ENCODE results near the gene RFC2.

Gene RFC2

GRCh38 chr7:74254129-74254857 lies at the start of gene RFC2:
TSS of gene RFC2 (minus strand) at chr7:74254399. CDS start at chr7:74254383, 16 bp downstream.
- peak; percentile 99 for DNase-seq (ENCODE audit: low spot score)

GRCh38 chr7:74302745-74303221 lies 48.6 kb upstream of the RFC2 start:
- no peak for DNase-seq (ENCODE audit: low spot score)

GRCh38 chr7:74300926-74301325 lies 46.7 kb upstream of the RFC2 start:
- no peak for DNase-seq (ENCODE audit: low spot score)

DNA sequence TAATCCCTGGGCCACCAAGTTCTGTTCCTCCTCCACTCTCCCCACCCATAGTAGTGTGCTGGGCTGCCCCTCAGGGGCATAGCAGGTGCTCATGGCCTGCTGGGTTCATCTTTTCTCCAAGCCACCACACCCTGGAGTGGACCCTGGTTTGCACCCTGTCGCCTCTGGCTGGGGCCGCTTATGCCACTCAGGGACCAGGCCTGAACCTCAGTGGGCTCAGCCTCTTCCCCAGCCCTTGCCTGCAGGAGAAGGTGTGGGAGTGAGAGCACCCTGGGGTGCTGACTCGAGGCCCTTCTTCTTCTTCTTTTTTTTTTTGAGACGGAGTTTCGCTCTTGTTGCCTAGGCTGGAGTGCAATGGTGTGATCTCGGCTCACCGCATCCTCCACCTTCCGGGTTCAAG lies 45.2 kb upstream of the RFC2 start:
- DNase-seq (ENCODE audit: low spot score): peak; percentile 24

GRCh38 chr7:74297516-74298233 lies 43.5 kb upstream of the RFC2 start:
- DNase-seq (ENCODE audit: low spot score): peak; percentile 12

- no peak for DNase-seq (ENCODE audit: low spot score)
These were observed 40.2 kb upstream of the RFC2 start for GRCh38 chr7:74294191-74294998.

- no peak for DNase-seq (ENCODE audit: low spot score)
These were observed 39.3 kb upstream of the RFC2 start for GRCh38 chr7:74293577-74293908.

DNA sequence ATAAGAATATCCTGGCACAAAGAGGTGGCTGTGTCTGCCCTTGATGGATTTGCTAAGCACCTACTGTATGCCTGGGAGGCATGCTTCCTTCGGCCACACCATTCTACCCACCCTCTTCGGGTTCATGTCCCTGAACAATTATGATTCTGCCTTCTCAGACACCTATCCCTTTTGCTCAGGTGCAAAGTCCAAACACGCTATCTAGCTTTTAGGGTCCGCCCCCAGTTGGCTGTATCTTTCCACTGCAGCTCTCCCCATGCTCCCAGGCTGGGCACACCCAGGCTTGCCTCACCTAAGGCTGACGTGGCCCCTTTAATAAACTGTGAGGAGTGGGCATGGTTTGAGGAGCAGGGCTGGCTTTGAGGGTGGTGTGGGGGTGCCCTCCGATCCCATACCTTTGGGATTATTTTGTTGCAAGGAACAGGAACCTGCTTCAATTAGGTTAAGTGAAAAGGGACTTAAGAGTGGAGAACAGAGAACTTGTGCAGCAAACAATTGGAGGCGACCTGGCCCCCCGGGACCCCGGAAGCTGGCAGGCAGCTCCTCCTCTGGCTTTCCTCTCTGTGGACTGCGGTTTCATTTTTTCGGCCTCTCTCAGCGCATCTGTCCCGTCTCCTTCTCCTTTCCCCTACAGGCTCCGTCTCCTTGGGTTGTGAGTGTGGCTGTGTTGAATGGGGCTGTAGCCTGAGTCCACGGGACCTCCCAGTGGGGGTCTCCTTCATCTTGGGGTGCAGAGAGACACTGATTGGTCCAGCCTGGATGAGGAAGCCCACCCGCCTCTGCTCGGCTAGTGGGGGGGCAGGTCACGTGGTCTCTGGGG lies 38.8 kb upstream of the RFC2 start:
- no peak for DNase-seq (ENCODE audit: low spot score)

DNA sequence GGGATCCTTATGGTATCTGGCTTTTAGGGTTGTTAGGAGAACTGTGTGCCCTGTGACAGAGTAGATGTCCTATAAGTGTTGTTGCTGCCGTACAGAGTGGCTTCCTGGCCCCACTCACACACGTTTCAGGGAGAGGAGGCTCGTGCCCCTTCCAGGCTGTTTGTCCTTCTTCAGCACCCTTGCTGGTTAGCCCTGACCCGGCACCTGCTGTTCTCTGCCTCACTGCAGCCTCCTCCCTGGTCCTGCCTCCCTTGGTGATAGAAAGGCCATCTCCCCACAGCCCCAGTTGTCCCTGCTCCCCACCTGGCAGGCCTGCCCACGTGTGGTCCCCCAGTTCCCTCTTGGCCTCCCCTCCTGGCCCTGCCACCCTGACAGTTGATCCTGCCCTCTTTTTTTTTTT lies 37.3 kb upstream of the RFC2 start:
- DNase-seq (ENCODE audit: low spot score): no peak

GRCh38 chr7:74290981-74291441 lies 36.8 kb upstream of the RFC2 start:
- no peak for DNase-seq (ENCODE audit: low spot score)

DNA sequence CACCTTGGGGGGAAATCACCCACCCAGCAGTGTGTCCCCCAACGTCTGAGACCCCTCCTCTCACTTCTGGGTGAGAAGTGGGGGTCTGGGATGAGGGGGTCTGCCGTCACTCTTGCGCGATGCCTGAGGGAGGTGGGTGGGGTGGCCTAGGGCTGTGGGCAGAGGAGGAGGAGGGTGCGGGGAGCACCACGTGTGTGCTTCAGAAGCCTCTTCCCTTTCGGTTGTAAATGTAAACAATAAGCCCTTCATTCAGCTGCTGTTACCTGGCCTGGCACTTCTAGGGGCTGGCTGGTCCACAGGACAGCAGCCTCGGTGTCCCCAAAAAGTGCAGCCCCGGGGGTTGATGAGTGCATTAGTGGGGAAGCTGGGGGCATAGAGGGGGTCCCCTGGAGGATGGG lies 36.4 kb upstream of the RFC2 start:
- no peak for DNase-seq (ENCODE audit: low spot score)

DNA sequence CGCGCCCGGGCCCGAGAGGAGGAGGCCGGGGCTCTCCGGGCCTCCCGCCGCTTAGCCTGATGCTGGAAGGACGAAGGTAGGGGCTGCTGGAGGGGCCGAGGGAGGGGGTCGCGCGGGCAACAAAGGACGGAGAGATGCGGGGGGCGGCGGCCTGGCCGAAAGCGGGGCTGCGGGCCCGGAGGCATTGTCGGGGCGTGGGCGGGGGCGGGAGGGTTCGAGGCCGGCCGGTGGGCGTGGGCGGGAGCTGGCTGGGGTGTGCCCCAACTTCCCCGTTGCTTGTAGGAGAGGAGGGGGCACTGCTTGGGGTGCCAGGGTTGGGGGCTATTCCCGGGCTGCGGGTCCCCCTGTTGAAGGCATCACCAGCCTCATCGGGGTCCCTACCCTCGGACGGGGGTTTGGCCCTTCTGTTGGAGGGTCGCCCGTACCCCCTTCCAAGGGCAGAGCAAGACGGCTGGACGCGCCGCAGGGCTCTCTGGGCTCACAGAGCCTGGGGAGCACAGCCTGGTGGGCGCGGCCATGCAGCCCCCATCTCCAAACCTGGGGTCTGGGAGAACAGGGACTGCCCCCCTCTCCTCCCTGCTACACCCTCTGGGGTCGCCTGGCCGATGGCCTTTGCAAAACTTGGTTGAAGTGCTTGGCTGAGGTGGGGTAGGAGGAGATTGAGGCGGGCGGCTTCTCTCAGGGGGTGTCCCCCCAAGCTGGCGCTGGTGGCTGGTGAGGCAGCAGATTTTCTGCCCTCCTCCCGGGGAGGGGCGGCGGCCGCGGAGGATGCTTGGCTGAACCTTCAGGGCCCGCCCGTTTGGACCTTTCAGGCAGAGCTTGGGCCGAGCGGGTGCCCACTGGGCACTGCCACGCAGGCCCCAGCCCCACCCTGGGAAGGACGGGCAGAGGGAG lies 35.7 kb upstream of the RFC2 start:
- no peak for DNase-seq (ENCODE audit: low spot score)

- DNase-seq (ENCODE audit: low spot score): peak; percentile 97
These were observed 34.9 kb upstream of the RFC2 start, which contains the start of gene CLIP2 for GRCh38 chr7:74289018-74289658. TSS of gene CLIP2 (plus strand) at chr7:74289407. CDS start at chr7:74317547, 28,140 bp downstream.

GRCh38 chr7:74288034-74288881 lies 34.1 kb upstream of the RFC2 start:
- DNase-seq (ENCODE audit: low spot score): no peak

- no peak for DNase-seq (ENCODE audit: low spot score)
These were observed 33.3 kb upstream of the RFC2 start for GRCh38 chr7:74287303-74288033.

DNA sequence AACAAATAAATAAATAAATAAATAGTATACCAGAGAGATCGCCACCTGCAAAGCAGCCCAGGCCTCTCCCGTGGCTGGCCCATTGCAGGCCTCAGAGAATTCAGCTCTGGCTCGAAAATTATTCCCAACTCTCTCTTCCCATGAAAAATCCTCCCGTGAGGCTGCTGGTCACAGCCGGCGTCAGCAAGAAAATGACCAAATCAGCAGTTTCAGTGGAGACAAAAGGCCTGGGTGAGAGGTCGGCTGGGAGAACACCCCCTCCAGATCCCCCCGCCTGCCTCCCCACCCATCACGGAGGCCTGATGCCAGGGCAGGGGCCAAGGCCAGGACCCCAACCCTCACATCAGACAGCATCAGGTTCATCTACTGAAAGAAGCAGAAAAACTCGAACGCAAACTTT lies 31.9 kb upstream of the RFC2 start:
- no peak for DNase-seq (ENCODE audit: low spot score)

DNA sequence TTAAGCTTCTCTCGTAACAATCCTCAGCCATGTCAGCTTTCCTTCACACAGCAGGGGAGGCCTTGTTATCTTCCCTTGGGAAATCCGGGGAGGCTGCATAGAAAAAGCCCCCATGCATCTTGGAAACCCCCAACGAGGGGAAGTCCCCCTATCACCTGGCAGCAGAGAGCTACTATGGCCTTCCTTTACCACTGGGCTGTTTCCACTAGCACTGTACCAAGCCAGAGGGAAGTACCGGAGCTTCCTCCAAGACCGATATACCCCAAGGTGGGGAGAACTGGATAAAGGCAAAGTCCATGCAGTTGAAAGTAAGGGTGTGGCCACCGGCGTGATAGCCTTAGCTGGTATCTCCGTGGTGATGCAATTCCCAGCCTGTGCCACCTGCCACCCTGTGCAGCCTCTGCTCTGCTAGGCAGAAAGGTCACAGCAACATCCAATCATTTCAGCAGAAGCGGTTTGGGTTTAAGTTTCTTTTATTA lies 30.6 kb upstream of the RFC2 start:
- no peak for DNase-seq (ENCODE audit: low spot score)

GRCh38 chr7:74283858-74284447 lies 29.8 kb upstream of the RFC2 start:
- no peak for DNase-seq (ENCODE audit: low spot score)

Measured in D341Med (cell line).